GM12891 (cell line): ENCODE measurements around the gene SLC25A21.

ENCODE experiments used
- DNase-seq: peaks from one replicate; pipeline ENCODE4 v3.0.0; 2011; ENCODE audit warnings: low spot score; ENCODE audit not compliant: insufficient read length
- FAIRE-seq: peaks from 2 replicates; lab custom pipeline; 2011; peaks lifted over from hg19 to GRCh38; lab: Jason Lieb, UNC
- PAX5 ChIP-seq: IDR thresholded peaks from 2 replicates; pipeline ENCODE4 v1.6.1; 2011; ENCODE audit warnings: low read length, moderate library complexity, mild to moderate bottlenecking; ENCODE audit not compliant: insufficient read depth, severe bottlenecking
- POLR2A ChIP-seq: IDR thresholded peaks from 2 replicates; pipeline ENCODE4 v1.6.1; 2011; ENCODE audit warnings: low read depth, low read length, control low read depth
- POLR2AphosphoS5 ChIP-seq: IDR thresholded peaks from 2 replicates; pipeline ENCODE4 v1.6.1; 2011; ENCODE audit warnings: low read depth, low read length, control low read depth
- POU2F2 ChIP-seq: IDR thresholded peaks from 2 replicates; pipeline ENCODE4 v1.6.1; 2011; ENCODE audit warnings: low read depth, mild to moderate bottlenecking, control low read depth, low read length, moderate library complexity
- SPI1 ChIP-seq: IDR thresholded peaks from 2 replicates; pipeline ENCODE4 v1.6.1; 2011; ENCODE audit warnings: low read depth, low read length, control low read depth
- TAF1 ChIP-seq: IDR thresholded peaks from 2 replicates; pipeline ENCODE4 v1.6.1; 2011; ENCODE audit warnings: low read depth, low read length, control low read depth

The SLC25A21 gene

GRCh38 chr14:37143475-37143874, 28.9 kb downstream of the SLC25A21 start:
- TF ChIP-seq POLR2AphosphoS5 (no peak), POLR2A (no peak), POU2F2 (no peak), PAX5 (no peak), TAF1 (no peak), SPI1 (no peak)
- DNase-seq (no peak), FAIRE-seq (no peak)

- FAIRE-seq (no peak), DNase-seq (no peak)
- TF ChIP-seq POLR2A, result no peak
Observed at GRCh38 chr14:37142835-37143401, 29.5 kb downstream of the SLC25A21 start.

GRCh38 chr14:37140176-37140575, 32.2 kb downstream of the SLC25A21 start:
- no peak for FAIRE-seq
- TF ChIP-seq PAX5, result no peak
- no peak for TF ChIP-seq POLR2AphosphoS5
- no peak for TF ChIP-seq TAF1
- TF ChIP-seq POU2F2, result no peak
- no peak for TF ChIP-seq POLR2A
- TF ChIP-seq SPI1, result no peak
- no peak for DNase-seq

- DNase-seq (no peak), FAIRE-seq (no peak)
- TF ChIP-seq TAF1 (no peak), PAX5 (no peak), POLR2A (no peak), POLR2AphosphoS5 (no peak), SPI1 (no peak), POU2F2 (no peak)
Observed at GRCh38 chr14:37139710-37140109, 32.7 kb downstream of the SLC25A21 start.

- DNase-seq, result no peak
- TF ChIP-seq PAX5, result no peak
- TF ChIP-seq POU2F2, result no peak
- TF ChIP-seq POLR2A, result no peak
- TF ChIP-seq SPI1, result no peak
- TF ChIP-seq POLR2AphosphoS5, result no peak
- no peak for TF ChIP-seq TAF1
- FAIRE-seq, result no peak
Observed at GRCh38 chr14:37138898-37139297, 33.5 kb downstream of the SLC25A21 start.

- no peak for DNase-seq
- FAIRE-seq, result no peak
- TF ChIP-seq POU2F2, result no peak
- TF ChIP-seq PAX5, result no peak
- no peak for TF ChIP-seq POLR2AphosphoS5
- no peak for TF ChIP-seq POLR2A
- no peak for TF ChIP-seq TAF1
- TF ChIP-seq SPI1, result no peak
Observed at GRCh38 chr14:37133284-37133913, 39.0 kb downstream of the SLC25A21 start.

GRCh38 chr14:37131205-37131604, 41.2 kb downstream of the SLC25A21 start:
- no peak for FAIRE-seq
- no peak for TF ChIP-seq SPI1
- TF ChIP-seq PAX5, result no peak
- no peak for TF ChIP-seq POU2F2
- no peak for TF ChIP-seq POLR2A
- TF ChIP-seq TAF1, result no peak
- TF ChIP-seq POLR2AphosphoS5, result no peak
- no peak for DNase-seq

- FAIRE-seq, result no peak
- no peak for DNase-seq
- TF ChIP-seq POU2F2, result no peak
- TF ChIP-seq POLR2A, result no peak
- no peak for TF ChIP-seq TAF1
- TF ChIP-seq PAX5, result no peak
- no peak for TF ChIP-seq POLR2AphosphoS5
- TF ChIP-seq SPI1, result no peak
Observed at GRCh38 chr14:37129047-37129446, 43.4 kb downstream of the SLC25A21 start.

- TF ChIP-seq POLR2AphosphoS5 (no peak), PAX5 (no peak), POU2F2 (no peak), POLR2A (no peak), TAF1 (no peak), SPI1 (no peak)
- DNase-seq (no peak), FAIRE-seq (no peak)
Observed at GRCh38 chr14:37124614-37125013, 47.8 kb downstream of the SLC25A21 start.

GRCh38 chr14:37122919-37123639, 49.3 kb downstream of the SLC25A21 start:
- no peak for FAIRE-seq
- TF ChIP-seq PAX5 (no peak), POU2F2 (no peak), POLR2A (no peak), SPI1 (no peak), TAF1 (no peak), POLR2AphosphoS5 (no peak)
- no peak for DNase-seq
